NCI-H1436 treated with DMSO at 0.1 percent for 48 hours (cell line): ENCODE data around the gene RHOB.
"Not testable (repeated sequence)": the region's sequence is repeated elsewhere in the genome, so short reads cannot be mapped to it uniquely, and the experiment has no call there.

Source experiments
- DNase-seq: peaks from one replicate; lab custom pipeline; 2025; lab: John Stamatoyannopoulos, UW

Gene RHOB

DNA sequence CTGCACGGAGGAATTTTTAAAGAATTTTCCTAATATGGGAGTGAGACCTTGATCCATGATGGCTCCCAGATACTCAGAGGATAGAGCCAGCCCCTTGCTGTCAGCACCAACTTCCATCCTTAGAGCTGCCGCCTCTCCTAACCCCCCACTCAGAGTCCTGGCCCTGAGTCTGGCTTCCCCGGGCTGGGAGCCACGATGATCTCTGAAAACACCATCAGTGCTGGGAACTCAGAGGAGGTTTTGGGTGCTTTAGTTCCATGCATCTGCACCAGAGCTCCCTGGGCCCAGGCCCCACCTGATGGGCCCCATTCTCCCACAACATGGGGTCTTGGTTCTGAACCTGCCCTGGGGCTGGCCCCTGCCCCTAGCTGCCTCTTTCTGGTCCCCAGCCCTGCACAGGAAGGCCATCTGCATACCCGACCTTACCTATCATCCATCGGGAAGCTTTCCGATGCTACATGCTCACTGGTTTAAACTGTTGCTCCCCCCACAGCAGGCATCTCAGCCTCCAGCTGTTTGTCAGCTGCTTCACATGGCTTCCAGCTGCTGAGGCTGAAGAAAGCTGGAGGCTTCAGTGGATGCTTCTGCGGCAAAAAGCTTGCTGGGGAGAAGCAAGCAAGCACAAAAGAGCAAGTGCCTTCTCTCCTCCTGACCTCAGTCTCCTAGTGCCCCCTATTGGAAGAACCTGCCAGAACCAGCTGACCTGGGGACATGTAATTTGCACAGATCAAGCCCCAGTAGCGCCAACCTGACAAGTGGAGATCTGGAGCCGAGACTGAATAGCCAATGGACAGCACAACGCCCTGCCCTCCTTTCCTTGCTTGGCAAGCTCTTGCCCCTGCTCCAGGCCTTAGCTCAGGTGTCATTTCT lies 24.2 kb upstream of the RHOB start:
- no peak for DNase-seq

DNA sequence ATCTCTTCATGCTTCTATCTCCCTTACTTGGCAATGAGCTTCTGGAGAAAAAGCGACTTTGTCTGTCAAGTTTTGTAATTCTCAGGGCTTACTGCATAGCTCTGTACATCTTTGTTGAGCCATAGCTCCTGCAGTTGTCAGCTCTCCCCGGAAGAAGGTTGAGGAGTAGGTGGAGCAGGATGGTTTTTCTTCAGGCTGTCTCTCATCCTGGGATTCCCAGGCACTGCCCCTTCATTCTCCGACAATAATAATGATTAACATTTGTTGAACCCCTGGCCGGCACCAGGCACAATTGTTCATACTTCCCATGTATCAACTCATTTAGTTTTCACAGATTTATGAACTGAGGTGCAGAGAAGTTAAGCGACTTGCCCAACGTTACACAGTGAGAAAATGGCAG lies 23.5 kb upstream of the RHOB start:
- DNase-seq, result no peak

DNA sequence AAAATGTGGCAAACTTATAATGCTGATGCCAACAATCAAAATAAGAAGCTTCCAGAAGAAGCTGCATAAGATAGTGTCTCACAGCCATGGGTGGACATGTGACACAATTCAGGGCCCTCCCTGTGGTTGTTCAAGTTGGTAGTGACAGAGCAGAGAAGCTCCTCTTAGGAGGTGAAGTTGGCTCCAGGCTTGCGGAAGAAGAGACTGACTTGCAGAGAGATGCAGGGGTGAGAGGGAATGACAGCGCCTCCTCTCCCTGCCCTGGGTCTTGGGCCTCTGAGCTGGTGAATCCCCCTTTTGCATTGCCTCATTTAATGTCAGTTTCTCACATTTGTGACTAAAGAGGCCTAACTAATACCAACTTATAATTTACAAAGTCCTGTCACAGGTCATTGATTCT lies 23.0 kb upstream of the RHOB start:
- no peak for DNase-seq

DNA sequence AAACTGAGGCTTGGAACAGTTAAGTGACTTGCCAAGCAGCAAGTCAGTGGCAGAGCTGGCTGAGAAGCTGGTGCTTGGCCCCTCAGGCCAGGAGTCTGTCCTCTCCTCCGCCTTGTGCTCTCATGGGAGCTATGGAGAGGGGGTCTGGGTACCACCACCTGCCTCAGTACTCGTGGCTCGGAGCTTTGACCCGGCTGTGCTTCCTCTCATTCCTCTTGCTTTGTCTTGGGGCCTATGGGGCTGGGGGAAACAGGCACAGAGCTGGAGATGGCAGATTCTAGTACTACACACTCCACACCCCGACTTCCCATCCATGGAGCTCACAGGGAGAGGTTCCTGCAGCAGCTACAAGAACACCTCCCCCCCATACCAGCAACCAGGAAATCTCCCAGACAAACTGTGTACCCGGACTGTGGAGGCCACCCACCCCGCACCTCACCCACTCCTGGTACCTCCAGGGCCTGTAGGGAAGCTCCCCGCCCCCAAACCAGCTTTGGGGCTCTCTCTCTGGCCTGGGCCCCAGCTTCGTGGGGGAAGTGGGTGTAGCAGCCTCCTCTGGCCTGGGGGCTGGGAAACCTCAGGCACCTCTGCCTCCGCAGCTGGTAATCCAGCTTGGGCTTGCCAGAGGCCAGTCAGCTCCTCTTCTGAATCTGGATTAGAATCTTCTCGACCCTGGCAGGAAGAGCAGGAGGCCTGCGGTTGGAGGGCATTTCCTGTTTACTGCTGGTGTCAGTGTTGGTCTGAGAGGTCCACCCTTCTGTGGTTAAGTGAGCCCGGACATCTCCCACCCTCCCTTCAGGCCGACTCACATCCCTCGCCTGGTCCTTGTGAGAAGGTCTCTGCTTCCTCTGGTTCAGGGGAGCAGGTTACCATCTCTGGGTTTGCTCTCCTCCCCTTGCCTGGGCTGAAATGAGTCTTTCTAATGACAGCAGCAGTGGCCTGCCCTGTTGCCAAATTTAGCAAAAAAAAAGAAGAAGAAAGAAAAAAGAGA lies 22.3 kb upstream of the RHOB start:
- DNase-seq, result no peak

DNA sequence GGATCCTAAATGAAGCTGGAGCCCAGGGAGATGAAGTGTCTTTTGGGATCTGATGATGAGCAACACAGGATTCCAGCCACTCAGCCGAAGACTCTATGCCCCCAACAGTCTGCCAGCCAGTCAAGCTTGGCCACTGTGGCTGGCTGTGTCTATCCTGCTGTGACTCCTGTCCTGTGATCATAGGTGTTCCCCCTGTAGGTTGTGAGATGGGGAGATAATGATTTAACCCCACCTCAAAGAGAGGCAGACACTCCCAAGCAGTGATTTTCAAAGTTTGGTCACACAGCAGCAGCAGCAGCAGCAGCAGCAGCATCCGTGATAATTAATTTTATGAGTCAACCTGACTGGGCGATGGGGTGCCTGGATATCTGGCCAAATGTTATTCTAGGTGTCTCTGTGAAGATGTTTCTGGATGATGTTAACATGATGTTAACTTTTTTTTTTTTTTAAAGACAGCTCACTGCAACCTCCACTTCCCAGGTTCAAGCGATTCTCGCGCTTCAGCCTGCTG lies 21.4 kb upstream of the RHOB start:
- DNase-seq, result no peak

DNA sequence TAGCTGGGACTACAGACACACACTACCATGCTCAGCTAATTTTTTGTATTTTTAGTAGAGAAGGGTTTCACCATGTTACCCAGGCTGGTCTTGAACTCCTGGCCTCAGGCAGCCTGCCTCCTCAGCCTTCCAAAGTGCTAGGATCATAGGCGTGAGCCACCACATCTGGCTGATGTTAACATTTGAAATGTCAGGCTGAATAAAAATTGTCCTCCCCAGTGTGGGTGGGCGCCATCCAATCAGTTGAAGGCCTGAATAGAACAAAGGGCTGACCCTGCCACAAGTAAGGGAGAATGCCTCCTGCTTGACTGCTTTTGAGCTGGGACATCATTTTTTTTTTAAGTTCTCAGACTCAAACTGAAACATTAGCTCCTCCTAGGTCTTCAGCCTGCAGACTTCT lies 21.0 kb upstream of the RHOB start:
- DNase-seq, result no peak

DNA sequence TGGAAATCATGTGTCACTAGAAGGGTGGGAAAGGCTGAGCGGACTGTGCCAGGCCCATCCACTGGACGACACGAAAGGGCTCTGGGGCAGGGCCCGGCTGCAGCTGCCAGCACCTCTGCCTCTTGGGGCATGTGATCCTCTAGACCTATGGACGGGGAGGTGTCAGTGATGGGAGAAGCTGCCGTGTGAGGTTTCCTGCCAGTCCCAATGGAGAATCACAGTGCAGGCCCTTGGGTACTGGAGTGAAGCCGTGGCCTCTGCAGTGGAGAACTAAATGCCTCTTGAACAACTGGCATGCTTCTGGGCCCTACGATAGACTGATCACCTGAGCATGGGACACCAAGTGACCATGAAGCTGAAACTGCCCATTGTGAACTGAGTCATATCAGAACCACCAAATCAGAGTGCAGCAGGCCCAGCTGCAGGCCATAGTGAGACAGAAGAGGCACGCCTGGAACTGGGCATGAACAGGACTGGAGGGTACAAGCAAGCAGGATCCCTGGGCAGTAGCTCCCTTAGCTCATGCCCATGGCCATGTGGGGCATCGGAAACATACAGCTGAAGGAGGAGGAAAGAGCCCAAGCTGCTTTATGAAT lies 18.8 kb upstream of the RHOB start:
- DNase-seq, result no peak

DNA sequence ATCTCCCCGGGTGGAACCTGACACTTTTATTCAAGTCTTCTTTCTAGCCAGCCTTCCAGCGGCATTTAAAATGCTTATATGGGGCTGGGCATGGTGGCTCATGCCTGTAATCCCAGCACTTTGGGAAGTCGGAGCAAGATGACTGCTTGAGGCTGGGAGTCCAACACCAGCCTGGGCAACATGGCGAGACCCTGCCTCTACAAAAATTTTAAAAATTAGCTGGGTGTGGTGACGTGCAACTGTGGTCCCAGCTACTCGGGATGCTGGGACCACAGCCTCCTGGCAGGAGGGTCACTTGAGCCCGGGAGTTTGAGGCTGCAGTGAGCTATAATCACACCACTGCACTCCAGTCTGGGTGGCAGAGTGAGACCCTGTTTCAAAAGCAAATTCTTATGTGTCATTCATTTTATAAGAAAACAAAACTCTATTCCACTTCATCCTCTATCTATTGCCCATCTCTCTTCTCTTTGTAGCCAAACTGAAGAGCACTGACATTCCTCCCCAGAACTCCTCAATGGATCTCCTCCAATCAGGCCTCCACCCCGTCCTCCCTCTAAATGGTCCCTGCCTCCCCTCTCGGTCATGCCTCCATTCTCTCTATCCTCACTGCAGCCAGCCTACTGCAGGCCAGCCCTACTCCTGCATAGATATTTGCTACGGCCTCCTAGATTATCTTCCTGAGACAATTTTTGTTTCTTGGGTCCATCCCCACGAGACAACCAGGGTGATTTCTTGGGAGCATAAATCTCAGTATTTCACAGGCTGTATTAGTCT lies 18.0 kb upstream of the RHOB start:
- DNase-seq, result no peak

DNA sequence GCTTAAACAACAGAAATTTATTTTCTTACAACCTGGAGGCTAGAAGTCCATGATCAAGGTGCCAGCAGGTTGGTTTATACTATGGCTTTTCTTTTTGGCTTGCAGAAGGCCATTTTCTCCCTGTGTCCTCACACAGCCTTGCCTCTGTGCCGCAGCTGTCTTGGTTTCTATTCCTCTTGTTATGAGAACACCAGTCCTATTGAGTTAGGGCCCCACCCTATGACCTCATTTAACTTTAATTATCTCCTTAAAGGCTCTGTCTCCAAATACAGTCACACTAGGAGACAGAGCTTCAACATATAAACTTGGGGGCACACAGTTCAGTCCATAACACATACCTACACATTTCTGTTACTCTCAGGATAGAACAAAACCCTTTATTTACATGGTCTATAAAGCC lies 17.3 kb upstream of the RHOB start:
- no peak for DNase-seq

DNA sequence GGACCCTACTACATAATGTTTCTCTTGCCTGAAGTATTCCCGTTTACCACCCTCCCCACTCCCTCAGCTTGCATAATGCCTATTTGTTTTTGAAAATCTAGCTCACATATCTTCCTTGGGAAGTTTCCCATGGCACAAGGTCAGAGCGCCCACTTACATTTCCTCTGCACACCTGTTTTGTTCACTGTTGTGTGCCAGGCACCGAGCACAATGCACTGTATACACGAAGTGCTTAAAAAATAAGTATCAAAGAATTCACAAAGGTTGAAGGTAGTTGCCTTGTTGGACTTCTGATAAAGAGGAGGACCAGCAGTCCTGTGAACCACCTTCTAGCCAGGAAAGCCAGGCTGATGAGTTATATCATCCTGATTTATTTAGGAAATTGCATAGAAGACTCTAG lies 16.8 kb upstream of the RHOB start:
- no peak for DNase-seq

DNA sequence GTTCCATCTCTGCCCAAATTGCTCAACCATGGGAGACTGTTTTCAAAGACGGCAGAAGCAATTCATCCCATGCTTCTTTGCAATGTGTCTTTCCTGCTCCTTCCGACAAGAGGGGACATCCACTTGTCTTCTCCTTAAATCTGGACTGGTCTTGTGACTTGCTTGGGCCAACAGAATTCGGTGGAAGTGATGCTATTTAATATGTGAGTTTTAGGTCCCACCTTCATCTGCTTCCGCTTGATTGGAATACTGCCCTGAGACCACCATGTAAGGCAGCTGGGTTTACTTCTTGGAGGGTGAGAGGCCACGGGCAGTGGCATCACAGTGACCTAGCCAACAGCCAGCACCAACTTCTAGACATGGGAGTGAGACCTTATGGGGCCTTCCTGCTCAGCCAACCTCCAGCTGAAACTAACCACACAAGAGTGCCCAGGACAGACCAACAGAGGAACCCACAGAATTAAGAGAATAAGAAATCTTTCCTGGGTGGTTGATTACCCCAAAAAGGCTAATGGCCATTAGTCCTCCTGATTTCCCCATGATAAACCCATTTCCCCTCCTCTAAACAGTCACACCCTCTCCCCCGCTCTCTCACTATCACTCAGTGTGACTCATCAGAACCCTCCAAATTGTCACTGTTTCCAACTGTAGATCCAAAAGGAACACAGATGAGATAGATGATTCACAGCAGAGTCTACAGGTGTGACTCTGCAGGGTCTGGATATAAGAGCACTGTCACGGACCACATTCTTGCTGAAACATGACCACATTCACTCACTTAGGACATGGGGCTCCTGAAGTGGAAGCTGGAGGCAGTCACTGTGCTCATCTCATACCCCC lies 16.2 kb upstream of the RHOB start:
- DNase-seq, result no peak

DNA sequence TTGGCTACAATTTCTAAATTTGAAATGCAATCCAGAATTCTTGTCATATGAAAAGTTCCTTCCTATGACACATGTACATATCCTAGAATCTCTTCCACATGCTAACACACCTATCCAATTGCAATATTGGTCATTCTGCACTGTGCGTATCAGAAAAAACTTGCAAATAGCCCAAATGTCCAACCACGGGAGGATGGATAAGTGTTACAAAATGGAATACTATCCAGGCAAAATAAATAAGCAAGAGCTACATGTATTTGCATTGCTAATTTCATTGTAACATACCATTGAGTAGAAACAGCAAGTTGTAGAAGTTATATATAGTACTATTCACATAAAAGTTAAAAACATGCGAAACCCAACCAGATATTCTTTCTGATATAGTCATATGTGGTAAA lies 15.6 kb upstream of the RHOB start:
- no peak for DNase-seq

DNA sequence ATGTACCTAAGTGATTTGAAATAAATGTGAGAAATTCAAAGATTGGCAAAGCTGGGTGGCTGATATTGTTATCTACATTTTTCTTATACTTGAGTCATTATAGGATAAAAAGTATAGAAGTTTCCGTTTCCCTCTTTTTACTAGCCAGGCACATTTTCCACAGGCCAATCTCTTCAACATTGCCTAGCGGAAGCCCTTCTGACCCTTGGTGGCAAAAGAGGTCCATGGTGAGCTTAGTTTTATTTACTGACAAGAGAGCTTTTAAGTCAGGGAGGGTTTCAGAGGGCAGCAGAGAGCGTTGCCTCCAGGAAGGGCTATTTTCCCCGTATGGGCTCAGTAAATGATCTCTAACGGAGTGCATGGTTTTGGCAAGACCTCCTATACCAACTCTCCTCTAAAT lies 15.1 kb upstream of the RHOB start:
- no peak for DNase-seq

DNA sequence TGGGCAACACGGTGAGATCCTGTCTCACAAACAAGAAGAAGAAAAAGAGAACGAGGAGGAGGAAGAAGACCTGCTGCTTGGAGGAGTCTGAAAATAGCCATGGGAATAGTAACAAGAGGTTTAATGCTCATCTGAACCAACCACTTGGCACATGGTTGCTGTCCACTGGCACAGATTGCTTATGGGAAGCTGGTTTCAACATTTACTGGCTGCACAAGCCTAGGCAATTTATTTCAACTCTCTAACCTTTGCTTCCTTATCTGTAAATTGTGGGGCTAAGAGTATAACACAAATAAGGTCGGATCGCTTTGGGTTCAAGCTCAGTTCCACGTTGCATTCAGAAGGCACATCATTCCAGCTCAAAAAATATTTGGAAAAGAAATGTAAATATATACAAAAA lies 14.2 kb upstream of the RHOB start:
- no peak for DNase-seq

DNA sequence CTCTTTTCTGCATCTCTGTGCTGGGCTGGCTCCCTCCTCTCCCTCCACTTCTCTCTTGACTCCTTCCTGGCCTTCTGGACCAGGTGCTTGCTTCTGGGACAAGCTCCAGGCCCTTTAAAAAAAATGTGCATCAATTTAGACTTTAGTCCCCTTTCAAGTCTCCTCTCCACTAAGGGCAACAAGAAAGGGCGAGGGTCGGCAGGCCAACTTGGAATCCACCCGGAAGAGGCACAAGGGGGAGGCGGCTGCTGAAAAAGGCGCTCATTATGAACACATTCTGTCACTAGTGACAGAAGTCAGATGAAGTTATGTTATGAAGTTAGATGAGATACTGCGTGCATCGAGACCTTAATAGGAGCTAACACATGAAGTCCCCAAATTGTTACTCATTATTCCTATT lies 13.6 kb upstream of the RHOB start:
- no peak for DNase-seq

DNA sequence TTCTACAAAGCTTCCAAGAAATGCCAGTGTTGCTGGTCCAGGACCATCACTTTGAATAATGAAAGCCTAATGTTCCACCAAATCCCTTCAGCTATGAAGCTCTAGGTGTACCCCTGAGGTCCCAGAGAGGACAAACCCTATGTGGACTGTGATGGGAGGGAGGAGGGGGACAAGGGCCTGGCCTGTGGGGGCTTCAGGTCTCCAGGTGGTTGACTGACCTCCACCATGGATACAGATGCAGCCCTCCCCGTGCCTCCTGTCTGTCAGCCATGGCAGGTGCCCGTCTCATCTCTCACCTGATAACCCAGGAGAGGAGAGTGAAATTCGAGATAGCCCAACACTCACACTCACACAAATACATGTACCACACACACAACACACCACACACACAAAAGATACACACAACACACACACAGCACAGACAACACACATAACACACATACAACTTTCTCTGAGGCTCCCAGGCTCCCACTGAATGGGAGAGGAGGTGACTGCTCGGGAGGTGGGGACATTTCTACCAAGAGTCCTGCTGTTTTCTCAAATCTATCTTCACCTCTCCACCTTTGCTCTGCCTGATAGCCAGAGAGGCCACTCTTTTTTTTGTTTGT lies 12.8 kb upstream of the RHOB start:
- DNase-seq, result no peak

DNA sequence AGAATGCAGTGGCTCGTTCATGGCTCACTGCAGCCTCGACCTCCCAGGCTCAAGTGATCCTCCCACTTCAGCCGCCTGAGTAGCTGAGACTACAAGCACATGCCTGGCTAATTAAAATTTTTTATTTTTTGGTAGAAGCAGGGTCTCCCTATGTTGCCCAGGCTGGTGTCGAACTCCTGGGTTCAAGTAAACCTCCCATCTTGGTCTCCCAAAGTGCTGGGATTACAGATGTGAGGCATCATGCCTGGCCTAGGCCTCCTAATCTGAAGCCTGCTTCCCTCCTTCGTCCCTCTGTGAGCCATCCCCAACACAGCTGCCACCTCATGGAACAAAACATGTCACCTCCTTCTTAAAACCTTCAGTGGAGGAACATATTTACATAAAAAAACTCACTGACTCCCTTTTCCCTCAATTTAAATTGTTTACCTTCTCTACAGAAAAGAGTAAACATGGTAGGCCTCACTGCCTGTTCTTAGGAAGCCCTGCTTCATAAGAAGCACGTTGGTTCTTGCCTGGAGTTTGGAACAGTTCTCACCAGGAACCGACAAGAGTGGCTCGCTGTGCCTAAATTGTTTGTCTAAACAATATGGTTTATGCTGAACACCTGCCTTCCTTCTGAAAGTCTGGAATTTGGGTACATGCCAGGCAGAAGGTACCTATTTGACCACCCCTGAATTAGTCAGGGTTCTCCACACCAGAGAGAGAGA lies 12.1 kb upstream of the RHOB start:
- DNase-seq, result no peak

DNA sequence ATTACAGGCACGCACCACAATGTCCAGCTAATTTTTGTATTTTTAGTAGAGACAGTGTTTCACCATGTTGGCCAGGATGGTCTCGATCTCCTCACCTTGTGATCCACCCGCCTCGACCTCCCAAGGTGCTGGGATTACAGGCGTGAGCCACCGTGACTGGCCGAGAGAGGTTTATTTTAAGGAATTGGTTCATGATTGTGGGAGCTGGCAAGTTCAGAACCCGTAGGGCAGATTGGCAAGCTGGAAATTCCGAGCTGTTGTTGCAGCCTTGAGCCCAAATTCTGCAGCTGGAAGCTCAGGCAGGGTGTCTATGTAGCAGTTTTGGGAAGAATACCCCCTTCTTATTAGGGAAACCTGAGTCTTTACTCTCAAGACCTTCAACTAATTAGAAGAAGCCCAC lies 11.4 kb upstream of the RHOB start:
- not testable (repeated sequence) for DNase-seq

DNA sequence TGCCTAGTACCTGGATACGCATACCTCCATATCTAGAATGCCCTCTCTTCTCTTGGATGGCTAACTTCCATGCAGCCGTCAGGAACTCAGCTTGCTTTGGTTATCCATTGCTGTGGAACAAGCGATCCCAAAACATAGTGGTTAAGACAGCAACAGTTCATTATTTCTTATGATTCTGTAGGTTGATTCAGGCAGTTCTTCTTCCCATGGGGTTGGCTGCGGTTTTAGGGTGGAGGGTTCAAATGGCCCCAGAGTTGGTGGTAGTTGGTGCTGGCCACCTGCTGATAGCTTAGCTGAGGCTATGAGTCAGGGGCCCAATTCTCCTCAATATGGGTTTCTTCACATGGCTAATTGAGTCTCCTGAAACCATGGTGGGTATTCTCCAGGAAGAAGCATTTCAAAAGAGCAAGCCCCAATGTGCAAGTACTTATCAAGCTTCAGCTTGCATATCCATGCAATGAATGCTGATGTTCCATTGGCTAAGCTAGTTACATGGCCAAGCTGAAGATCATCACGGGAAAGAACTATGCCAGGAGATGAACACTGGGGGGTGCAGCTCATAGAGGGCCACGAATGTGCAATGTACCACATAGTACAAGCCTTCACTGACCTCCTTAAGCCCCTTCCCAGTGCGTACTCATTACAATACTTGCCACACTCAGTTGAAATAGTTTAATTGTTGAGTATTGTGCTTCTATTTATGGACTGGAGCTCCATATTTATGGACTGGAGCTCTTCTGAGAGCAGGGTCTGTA lies 10.0 kb upstream of the RHOB start:
- DNase-seq, result no peak
